ENCODE data around the gene TDRD9. TPM values are rescaled to one million over a fixed set of nuclear protein-coding genes. Genes with fewer than 3 reads are reported as not detected.

Gene TDRD9
- total and polyA plus RNA-seq, 2 experiments from 2014 or later: 0.24 TPM; not detected in 1

DNA sequence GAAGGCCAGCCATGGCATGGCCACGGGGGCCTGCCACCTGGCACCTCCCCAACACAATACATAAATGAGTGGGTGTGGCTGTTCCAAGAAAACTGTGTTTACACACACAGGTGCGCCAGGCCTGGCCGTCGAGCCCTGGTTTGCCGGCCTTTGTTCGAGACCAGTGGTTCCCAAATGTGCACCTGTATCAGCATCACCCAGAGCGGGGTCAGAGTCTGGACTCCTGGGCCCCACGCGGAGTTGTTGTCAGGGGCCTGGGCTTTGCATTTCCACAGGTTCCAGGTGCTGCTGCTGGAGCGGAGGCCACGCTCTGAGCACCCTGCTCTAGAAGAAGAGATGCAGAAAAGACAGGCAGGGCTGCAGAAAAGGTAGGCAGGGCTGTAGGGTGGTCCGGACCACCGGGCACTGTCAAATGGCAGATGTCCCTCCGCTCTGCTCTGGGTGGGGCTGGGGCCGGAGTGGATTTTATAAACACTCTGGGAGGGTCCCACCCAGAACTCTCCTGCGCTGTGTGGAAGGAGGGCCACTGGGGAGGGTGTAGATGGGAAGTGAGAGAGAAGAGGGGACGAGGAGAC, 153.1 kb downstream of the TDRD9 start:
- Mint-ChIP-seq H3K4me1 (peaks cover 9% of the 10 kb centered on the region), H3K36me3 (ENCODE audit: low read depth) (no peaks in the 10 kb centered on the region; the same call in 2 of the 3 replicates), H3K27ac (no peak overlapping the region), H3K9me3 (no peaks in the 10 kb centered on the region; the same call in 2 of the 3 replicates), H3K4me3 (no peak overlapping the region), H3K27me3 (ENCODE audit: insufficient read depth, low read depth, poor library complexity) (peaks cover 14% of the 10 kb centered on the region)
- H3K4me3 ChIP-seq: no peak overlapping the region
- H2AFZ ChIP-seq: no peak overlapping the region
- 0 out of 2 replicates have a peak, but pooled peaks cover 3% of the 10 kb centered on the region for H3K4me1 ChIP-seq (ENCODE audit: insufficient read depth)
- no peaks in the 10 kb centered on the region for H3F3A ChIP-seq (replicated peaks; ENCODE audit: low read depth)
- ATAC-seq (no peak), DNase-seq (ENCODE audit: low spot score) (no peak)
- no peaks in the 10 kb centered on the region for H4K20me1 ChIP-seq (replicated peaks; ENCODE audit: insufficient read depth)
- no peaks in the 10 kb centered on the region for H3K36me3 ChIP-seq (ENCODE audit: insufficient read depth)
- TF ChIP-seq, protein P1, sequence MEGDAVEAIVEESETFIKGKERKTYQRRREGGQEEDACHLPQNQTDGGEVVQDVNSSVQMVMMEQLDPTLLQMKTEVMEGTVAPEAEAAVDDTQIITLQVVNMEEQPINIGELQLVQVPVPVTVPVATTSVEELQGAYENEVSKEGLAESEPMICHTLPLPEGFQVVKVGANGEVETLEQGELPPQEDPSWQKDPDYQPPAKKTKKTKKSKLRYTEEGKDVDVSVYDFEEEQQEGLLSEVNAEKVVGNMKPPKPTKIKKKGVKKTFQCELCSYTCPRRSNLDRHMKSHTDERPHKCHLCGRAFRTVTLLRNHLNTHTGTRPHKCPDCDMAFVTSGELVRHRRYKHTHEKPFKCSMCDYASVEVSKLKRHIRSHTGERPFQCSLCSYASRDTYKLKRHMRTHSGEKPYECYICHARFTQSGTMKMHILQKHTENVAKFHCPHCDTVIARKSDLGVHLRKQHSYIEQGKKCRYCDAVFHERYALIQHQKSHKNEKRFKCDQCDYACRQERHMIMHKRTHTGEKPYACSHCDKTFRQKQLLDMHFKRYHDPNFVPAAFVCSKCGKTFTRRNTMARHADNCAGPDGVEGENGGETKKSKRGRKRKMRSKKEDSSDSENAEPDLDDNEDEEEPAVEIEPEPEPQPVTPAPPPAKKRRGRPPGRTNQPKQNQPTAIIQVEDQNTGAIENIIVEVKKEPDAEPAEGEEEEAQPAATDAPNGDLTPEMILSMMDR (conservative IDR thresholded peaks at IDR 0.05; ENCODE audit: low read depth in 2 of 2): no peak
- TF ChIP-seq STAT1 (IDR thresholded peaks at IDR 0.05; ENCODE audit: unreplicated experiment) (no peak), EZH2 (IDR thresholded peaks at IDR 0.05; ENCODE audit: low read depth, unreplicated experiment) (no peak), NANOG (IDR thresholded peaks at IDR 0.05; ENCODE audit: borderline replicate concordance) (no peak), EZH2phosphoT487 (IDR thresholded peaks at IDR 0.05; ENCODE audit: unreplicated experiment) (no peak), ZNF331 (CRISPR knock-in tag; IDR thresholded peaks at IDR 0.05; ENCODE audit: low read depth) (no peak)
- TF ChIP-seq, protein P2, sequence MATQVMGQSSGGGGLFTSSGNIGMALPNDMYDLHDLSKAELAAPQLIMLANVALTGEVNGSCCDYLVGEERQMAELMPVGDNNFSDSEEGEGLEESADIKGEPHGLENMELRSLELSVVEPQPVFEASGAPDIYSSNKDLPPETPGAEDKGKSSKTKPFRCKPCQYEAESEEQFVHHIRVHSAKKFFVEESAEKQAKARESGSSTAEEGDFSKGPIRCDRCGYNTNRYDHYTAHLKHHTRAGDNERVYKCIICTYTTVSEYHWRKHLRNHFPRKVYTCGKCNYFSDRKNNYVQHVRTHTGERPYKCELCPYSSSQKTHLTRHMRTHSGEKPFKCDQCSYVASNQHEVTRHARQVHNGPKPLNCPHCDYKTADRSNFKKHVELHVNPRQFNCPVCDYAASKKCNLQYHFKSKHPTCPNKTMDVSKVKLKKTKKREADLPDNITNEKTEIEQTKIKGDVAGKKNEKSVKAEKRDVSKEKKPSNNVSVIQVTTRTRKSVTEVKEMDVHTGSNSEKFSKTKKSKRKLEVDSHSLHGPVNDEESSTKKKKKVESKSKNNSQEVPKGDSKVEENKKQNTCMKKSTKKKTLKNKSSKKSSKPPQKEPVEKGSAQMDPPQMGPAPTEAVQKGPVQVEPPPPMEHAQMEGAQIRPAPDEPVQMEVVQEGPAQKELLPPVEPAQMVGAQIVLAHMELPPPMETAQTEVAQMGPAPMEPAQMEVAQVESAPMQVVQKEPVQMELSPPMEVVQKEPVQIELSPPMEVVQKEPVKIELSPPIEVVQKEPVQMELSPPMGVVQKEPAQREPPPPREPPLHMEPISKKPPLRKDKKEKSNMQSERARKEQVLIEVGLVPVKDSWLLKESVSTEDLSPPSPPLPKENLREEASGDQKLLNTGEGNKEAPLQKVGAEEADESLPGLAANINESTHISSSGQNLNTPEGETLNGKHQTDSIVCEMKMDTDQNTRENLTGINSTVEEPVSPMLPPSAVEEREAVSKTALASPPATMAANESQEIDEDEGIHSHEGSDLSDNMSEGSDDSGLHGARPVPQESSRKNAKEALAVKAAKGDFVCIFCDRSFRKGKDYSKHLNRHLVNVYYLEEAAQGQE (IDR thresholded peaks at IDR 0.05; ENCODE audit: unreplicated experiment): no peak
- TF ChIP-seq, protein P3, sequence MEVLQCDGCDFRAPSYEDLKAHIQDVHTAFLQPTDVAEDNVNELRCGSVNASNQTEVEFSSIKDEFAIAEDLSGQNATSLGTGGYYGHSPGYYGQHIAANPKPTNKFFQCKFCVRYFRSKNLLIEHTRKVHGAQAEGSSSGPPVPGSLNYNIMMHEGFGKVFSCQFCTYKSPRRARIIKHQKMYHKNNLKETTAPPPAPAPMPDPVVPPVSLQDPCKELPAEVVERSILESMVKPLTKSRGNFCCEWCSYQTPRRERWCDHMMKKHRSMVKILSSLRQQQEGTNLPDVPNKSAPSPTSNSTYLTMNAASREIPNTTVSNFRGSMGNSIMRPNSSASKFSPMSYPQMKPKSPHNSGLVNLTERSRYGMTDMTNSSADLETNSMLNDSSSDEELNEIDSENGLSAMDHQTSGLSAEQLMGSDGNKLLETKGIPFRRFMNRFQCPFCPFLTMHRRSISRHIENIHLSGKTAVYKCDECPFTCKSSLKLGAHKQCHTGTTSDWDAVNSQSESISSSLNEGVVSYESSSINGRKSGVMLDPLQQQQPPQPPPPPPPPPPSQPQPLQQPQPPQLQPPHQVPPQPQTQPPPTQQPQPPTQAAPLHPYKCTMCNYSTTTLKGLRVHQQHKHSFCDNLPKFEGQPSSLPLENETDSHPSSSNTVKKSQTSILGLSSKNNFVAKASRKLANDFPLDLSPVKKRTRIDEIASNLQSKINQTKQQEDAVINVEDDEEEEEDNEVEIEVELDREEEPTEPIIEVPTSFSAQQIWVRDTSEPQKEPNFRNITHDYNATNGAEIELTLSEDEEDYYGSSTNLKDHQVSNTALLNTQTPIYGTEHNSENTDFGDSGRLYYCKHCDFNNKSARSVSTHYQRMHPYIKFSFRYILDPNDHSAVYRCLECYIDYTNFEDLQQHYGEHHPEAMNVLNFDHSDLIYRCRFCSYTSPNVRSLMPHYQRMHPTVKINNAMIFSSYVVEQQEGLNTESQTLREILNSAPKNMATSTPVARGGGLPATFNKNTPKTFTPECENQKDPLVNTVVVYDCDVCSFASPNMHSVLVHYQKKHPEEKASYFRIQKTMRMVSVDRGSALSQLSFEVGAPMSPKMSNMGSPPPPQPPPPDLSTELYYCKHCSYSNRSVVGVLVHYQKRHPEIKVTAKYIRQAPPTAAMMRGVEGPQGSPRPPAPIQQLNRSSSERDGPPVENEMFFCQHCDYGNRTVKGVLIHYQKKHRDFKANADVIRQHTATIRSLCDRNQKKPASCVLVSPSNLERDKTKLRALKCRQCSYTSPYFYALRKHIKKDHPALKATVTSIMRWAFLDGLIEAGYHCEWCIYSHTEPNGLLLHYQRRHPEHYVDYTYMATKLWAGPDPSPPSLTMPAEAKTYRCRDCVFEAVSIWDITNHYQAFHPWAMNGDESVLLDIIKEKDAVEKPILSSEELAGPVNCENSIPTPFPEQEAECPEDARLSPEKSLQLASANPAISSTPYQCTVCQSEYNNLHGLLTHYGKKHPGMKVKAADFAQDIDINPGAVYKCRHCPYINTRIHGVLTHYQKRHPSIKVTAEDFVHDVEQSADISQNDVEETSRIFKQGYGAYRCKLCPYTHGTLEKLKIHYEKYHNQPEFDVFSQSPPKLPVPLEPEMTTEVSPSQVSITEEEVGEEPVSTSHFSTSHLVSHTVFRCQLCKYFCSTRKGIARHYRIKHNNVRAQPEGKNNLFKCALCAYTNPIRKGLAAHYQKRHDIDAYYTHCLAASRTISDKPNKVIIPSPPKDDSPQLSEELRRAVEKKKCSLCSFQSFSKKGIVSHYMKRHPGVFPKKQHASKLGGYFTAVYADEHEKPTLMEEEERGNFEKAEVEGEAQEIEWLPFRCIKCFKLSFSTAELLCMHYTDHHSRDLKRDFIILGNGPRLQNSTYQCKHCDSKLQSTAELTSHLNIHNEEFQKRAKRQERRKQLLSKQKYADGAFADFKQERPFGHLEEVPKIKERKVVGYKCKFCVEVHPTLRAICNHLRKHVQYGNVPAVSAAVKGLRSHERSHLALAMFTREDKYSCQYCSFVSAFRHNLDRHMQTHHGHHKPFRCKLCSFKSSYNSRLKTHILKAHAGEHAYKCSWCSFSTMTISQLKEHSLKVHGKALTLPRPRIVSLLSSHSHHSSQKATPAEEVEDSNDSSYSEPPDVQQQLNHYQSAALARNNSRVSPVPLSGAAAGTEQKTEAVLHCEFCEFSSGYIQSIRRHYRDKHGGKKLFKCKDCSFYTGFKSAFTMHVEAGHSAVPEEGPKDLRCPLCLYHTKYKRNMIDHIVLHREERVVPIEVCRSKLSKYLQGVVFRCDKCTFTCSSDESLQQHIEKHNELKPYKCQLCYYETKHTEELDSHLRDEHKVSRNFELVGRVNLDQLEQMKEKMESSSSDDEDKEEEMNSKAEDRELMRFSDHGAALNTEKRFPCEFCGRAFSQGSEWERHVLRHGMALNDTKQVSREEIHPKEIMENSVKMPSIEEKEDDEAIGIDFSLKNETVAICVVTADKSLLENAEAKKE (CRISPR knock-in tag; IDR thresholded peaks at IDR 0.05): no peak
- no peak overlapping the region for H3K4me2 ChIP-seq
- H3K9me2 ChIP-seq (ENCODE audit: insufficient read depth): no peaks in the 10 kb centered on the region
- H3K27me3 ChIP-seq (ENCODE audit: insufficient read depth): peaks cover 7% of the 10 kb centered on the region; the same call in 1 of the 2 replicates
- no peaks in the 10 kb centered on the region for H3K79me2 ChIP-seq (replicated peaks; ENCODE audit: insufficient read depth)
- no peak overlapping the region for H3K27ac ChIP-seq (ENCODE audit: low read depth)

Measured in GM23338 (cell line).